ENCODE data around the gene KRCC1.

DNA sequence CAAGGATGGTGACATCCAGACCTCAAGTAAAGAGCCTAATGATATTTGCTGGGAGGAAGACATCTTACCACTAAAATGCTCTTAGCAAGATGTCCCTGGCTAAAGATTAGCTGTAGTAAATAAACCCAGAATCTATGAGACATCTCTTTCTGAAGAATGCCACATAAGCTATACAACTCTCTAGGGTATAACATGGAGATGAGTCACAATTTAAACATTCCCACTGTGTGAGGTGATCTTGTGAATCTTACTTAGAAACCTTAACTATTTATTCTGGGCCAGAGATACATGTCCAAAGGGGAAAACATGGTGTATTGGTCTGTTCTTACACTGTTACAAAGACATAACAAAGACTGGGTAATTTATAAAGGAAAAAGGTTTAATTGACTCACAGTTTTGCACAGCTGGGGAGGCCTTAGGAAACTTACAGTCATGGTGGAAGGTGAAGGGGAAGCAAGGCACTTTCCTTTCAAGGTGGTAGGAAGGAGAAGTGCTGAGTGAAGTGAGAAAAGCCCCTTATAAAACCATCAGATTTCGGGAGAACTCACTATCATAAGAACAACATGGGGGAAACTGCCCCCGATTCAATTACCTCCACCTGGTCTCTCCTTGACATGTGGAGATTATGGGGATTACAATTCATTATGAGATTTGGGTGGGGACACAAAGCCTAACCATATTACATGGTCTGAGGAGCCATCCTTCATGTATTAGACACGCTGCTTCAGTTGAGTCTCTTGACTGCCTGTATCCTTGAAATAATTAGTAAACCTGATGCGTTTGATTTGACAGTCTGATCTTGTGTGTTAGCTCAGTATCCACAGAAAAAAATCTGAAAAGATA is 17.1 kb downstream of the KRCC1 start:
- no peak for TF ChIP-seq CTCF (IDR thresholded peaks at IDR 0.05)
- TF ChIP-seq POLR2A (IDR thresholded peaks at IDR 0.05) = no peak
